ENCODE results near the gene AP2B1.
"Not testable (repeated sequence)": the region's sequence is repeated elsewhere in the genome, so short reads cannot be mapped to it uniquely, and the experiment has no call there.

AP2B1 gene

DNA sequence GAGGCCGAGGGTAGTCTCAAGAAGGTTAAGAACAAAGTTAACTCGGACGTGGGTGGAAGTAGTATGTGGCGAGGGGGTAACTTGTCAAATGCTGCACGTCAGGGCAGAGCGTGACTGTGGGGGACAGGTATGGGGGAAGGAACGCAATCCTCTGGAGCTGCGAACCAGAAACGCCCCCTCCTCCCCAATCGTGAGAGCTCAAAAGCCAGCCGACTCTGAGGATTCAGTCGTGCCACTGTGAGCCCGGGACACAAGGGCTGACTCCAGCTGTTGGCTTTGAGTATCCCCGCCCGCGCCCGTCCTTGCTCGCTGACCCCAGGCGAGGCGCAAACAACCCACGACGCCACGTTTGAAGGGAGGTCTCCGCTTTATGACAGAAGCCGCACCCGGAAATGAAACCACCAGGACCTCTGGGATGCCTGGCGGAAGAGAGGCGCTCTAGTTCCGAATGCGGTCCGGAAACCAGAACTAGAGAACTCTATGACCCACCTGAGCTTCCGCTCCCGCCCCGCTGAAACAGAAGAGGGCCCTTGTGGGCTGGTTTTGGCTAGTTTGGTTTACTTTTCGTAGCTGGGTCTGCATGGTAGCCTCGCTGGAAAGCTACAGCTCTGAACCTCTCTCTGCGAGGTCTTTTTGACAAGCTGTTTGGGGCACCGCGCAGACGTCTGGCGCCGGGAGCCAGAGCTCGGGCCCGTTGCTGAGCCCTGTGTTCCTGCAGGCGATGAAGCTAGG, 8.8 kb upstream of the AP2B1 start, which contains the start of gene PEX12:
TSS of gene PEX12 (minus strand) at position 375 of the 732 bp plus-strand sequence. CDS start 550 bp downstream, outside the sequence.
- peak; percentile 89 for DNase-seq

- no peak for DNase-seq
Measured at GRCh38 chr17:35578929-35579432, 8.1 kb upstream of the AP2B1 start.

DNA sequence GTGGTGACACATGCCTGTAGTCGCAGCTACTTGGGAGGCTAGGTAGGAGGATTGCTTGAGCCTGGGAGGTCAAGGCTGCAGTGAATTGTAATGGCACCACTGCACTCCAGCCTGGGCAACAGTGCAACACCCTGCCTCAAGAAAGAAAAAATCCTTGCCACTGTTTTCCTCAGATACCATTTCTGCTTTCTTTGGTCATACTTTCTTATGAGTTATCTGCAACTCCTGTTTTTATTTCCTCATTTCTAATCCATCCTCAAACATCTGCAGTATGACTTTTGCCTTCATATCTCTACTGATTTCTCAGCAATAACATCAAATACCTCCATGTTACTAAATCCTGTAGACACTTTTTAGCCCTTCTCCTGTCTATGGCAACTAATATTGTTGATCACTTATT, 3.1 kb upstream of the AP2B1 start:
- no peak for DNase-seq

- DNase-seq = no peak
Measured at GRCh38 chr17:35586569-35587073, 501 bp upstream of the AP2B1 start.

- DNase-seq = peak; percentile 68
Measured at GRCh38 chr17:35588196-35588920, 1.2 kb downstream of the AP2B1 start.

DNA sequence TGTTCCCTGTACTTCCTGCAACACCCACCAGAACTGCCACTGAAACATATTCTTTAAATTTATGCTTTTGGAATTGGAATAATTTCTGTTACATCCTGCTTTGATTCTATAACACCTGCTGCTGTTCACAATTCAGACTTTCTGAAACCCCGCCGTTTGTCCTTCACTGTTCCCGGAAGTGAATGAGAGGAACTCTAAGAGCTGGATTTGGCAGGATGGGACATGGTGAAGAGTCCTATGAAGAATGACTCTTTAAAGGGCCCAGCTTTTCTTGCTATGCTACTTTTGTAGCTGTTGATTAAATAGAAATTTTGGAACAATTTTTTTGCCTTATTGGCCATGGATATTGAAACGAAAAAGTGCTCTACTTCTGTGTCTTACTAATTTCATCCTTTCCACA, 8.9 kb downstream of the AP2B1 start:
- DNase-seq = no peak

DNA sequence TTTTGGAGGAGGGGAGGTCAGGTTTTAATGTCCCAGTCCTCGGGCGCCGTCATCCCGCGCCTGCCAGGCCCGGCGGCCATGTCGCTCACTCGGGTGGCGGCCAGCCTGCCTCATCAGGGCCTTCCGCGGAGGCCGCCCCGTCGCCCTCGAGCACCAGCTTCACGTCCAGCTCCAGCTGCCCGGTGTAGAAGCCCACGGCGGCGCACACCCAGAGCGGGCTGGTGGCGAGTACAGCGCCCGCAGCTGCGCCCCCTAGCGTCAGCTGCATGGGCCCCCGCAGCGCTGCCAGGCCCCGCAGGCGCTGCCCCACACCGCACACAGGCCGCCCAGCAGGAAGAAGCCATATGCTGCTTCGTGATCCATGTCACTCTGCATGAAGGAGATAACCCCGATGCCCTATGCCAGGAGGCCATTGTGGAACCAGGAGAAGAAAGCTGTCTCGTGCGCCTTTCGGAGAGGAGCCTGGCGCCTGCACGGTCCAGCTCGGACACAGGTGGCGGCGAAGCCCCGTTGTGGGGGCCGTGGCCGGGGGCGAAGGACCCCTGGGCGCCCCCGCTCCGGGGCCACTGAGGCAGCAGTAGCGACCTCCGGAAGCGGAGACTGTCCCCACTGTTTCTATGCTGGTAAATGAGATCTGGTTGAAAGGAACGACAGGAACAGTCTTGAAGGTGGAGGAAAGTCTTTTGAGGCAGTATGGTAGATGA, 9.6 kb downstream of the AP2B1 start:
- DNase-seq = no peak

DNA sequence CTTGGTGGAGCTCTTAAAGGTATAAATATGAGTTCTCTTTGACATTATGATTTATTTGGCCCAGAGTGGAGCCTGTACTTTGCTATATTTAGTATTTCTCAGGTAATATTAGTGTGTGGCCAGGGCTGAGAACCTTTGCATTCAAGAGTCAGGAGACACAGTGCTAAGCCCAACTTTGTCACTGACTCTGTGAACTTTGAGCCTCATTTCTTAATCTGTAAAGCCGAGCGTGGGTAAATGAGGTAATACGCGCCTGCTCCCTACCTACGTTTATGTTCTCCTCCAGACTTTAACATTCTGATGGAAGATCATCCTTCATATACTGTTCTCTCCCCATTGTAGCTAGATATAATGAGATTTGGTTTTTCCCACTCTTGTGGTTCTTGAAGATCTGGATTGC, 10.5 kb downstream of the AP2B1 start:
- DNase-seq = no peak

GRCh38 chr17:35603674-35604073, 16.6 kb downstream of the AP2B1 start:
- no peak for DNase-seq

- DNase-seq = peak; percentile 27
Measured at GRCh38 chr17:35605678-35606077, 18.6 kb downstream of the AP2B1 start.

GRCh38 chr17:35607239-35607847, 20.2 kb downstream of the AP2B1 start:
- DNase-seq = no peak

- DNase-seq = no peak
Measured at GRCh38 chr17:35609831-35610230, 22.7 kb downstream of the AP2B1 start.

- DNase-seq = not testable (repeated sequence)
Measured at GRCh38 chr17:35610746-35611145, 23.6 kb downstream of the AP2B1 start.

DNA sequence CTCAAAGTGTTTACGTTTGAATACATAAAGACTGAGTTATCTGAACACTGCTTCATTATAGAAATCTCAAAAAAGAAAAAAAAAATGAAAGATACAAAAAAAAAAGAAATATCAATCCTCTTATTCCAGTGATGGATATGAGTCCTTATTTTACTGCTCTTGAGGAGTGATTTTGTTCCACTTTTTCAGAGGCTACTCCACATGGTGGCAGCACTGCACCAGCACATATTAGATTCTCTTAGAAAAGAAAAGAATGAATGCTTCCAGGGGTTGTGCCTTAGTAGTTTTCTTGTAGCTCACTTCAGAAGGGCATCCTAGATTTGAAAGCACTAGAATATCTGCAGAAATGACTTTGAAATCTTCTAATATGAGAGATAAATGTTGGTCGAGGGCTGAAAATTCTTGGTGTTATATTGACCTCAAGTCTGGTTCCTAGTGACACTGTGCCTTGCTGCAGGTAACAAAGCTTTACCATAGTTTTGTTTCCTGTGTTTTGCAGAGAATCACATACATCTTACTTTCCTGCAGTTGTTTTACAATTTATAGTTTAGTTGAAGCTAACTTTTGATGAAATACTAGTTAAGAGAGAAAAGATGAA, 25.9 kb downstream of the AP2B1 start:
- DNase-seq = peak; percentile 46

- peak; percentile 13 for DNase-seq
Measured at GRCh38 chr17:35614810-35615209, 27.7 kb downstream of the AP2B1 start.

DNA sequence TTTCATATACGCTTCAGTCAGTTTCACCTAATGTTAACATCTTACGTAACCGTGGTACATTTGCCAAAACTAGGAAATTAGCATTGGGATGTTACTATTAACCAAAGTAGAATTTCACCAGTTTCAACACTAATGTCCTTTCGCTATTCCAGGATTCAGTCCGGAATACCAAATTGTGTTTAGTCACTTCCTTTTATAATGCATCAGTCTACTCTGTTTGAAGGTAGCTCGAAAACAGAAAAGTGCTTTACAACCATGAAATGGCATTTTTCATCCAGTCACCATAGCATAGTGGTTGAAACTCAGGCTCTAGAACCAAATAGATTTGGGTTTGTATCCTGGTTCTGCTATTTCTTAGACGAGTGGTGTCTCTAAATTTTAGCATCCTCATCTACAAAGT, 29.4 kb downstream of the AP2B1 start:
- no peak for DNase-seq

DNA sequence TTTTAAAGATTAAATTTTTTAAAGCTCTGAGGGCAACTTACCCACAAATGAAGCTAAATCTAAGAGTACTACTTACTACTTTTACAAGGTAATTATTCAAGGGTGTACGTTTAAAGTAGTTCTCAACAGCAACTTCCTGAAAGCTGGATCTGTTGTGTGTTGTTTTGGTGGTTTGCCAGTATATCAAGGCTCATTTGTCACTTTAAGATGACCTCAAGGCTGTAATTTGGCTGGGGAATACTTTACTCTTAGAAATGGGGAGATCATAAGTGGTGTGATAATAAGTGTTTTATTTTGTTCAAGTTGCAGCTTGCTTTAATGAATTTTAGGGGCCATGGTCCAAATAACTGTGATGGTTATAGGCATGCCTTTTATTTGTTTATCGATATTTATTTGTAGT, 30.4 kb downstream of the AP2B1 start:
- no peak for DNase-seq

- no peak for DNase-seq
Measured at GRCh38 chr17:35618628-35619027, 31.5 kb downstream of the AP2B1 start.

DNA sequence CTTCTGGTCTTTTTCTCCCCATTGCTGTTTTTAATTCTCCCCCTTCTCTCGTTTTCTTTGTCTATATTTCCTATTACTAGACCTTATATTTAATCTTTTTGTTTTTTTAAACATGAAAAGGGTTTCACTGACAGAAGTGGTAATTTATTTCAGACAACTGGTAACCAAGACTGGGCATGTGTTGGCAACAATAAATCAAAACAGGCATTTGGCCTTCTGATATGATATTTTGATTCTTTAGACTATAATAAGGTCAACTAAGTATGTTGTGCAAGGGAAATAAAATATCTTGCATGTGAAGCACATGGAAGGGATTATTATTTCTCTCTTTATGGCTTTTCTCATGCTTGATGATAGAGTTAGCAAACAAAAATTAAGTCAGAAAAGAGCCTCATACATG, 34.6 kb downstream of the AP2B1 start:
- DNase-seq = no peak

DNA sequence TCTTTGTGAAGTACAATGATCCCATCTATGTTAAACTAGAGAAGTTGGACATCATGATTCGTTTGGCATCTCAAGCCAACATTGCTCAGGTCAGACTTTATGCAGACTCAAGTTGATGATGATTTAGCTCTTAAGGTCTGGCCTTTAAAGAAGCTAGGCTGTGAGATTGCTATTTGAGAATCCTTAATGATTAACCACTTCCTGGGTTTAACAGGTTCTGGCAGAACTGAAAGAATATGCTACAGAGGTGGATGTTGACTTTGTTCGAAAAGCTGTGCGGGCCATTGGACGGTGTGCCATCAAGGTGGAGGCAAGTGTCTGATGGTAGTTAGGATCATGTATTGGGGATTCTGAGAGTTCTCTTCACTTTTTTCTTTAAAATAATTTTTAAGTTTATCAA, 40.3 kb downstream of the AP2B1 start:
- DNase-seq = no peak

GRCh38 chr17:35630530-35631148, 43.5 kb downstream of the AP2B1 start:
- peak; percentile 54 for DNase-seq

- no peak for DNase-seq
Measured at GRCh38 chr17:35641032-35641431, 53.9 kb downstream of the AP2B1 start.
